A172 (cell line): ENCODE measurements around the gene LZTR1. TPM values are rescaled to one million over a fixed set of nuclear protein-coding genes. Genes with fewer than 3 reads are reported as not detected.
"Not testable (repeated sequence)": the region's sequence is repeated elsewhere in the genome, so short reads cannot be mapped to it uniquely, and the experiment has no call there.

Experiments
- DNase-seq: peaks from one replicate; pipeline ENCODE4 v3.0.0-alpha.2; 2015; ENCODE audit warnings: low spot score
- total RNA-seq: library from RNA; depleted of rRNA; stranded (reverse); fragments of >200 nt; shearing (Covaris generic); gene quantifications from 2 replicates; pipeline ENCODE4 v1.2.3, GENCODE V29; 2014; rRNA removed

The LZTR1 gene
- total RNA-seq: 18.9 and 21.9 TPM in 2 replicates

- DNase-seq: peak; percentile 24
Measured at GRCh38 chr22:20981787-20982562, at the start of gene LZTR1. LZTR1 (plus strand) TSS chr22:20982297; CDS start chr22:20982372, 75 bp downstream.

- DNase-seq: no peak
Measured at GRCh38 chr22:20933910-20934309, 48.2 kb upstream of the LZTR1 start.

- DNase-seq: not testable (repeated sequence)
Measured at GRCh38 chr22:20935049-20935448, 47.0 kb upstream of the LZTR1 start.

- DNase-seq: not testable (repeated sequence)
Measured at GRCh38 chr22:20935780-20936539, 46.1 kb upstream of the LZTR1 start.

- DNase-seq: no peak
Measured at GRCh38 chr22:20937031-20937793, 44.9 kb upstream of the LZTR1 start.

- no peak for DNase-seq
Measured at GRCh38 chr22:20937794-20938671, 44.1 kb upstream of the LZTR1 start.

GRCh38 chr22:20939457-20940185 lies 42.5 kb upstream of the LZTR1 start:
- DNase-seq: not testable (repeated sequence)

- DNase-seq: no peak
Measured at GRCh38 chr22:20940186-20940651, 41.9 kb upstream of the LZTR1 start.

GRCh38 chr22:20940904-20941385 lies 41.2 kb upstream of the LZTR1 start:
- no peak for DNase-seq

GRCh38 chr22:20942203-20942902 lies 39.7 kb upstream of the LZTR1 start:
- DNase-seq: not testable (repeated sequence)

GRCh38 chr22:20943104-20943933 lies 38.8 kb upstream of the LZTR1 start:
- no peak for DNase-seq

GRCh38 chr22:20944042-20944441 lies 38.1 kb upstream of the LZTR1 start:
- no peak for DNase-seq

GRCh38 chr22:20945578-20945934 lies 36.5 kb upstream of the LZTR1 start:
- DNase-seq: no peak

GRCh38 chr22:20946080-20946986 lies 35.8 kb upstream of the LZTR1 start:
- peak; percentile 29 for DNase-seq

GRCh38 chr22:20946991-20947390 lies 35.1 kb upstream of the LZTR1 start:
- DNase-seq: no peak

GRCh38 chr22:20948450-20948849 lies 33.6 kb upstream of the LZTR1 start:
- DNase-seq: no peak

- no peak for DNase-seq
Measured at GRCh38 chr22:20948989-20949388, 33.1 kb upstream of the LZTR1 start.
